HEK293 (cell line): ENCODE results near the gene TTR.

ENCODE experiments used
- CTCF ChIP-seq: fragments of 450-650 bp; formaldehyde crosslinking; IDR thresholded peaks from 2 replicates; pipeline ENCODE4 v1.5.1; 2016; ENCODE audit warnings: missing biosample characterization, missing genetic modification characterization
- EGR2 ChIP-seq: fragments of 450-650 bp; formaldehyde crosslinking; IDR thresholded peaks from 2 replicates; pipeline ENCODE4 v1.5.1; 2016; ENCODE audit warnings: low read depth, missing biosample characterization, missing genetic modification characterization
- PBX3 ChIP-seq: sonication (generic); formaldehyde crosslinking; IDR thresholded peaks from 2 replicates; pipeline ENCODE4 v1.8.1; 2022; ENCODE audit warnings: mild to moderate bottlenecking, moderate library complexity, missing genetic modification reagents
- TCF7L2 ChIP-seq: IDR thresholded peaks from 2 replicates; pipeline ENCODE4 v1.6.1; 2011; ENCODE audit warnings: low read depth, mild to moderate bottlenecking, inconsistent platforms, low read length, moderate library complexity, borderline replicate concordance
- ZNF121 ChIP-seq: fragments of 450-650 bp; formaldehyde crosslinking; IDR thresholded peaks from 2 replicates; pipeline ENCODE4 v1.5.1; 2016; ENCODE audit warnings: missing biosample characterization, missing genetic modification characterization
- ZNF138 ChIP-seq: fragments of 450-650 bp; formaldehyde crosslinking; IDR thresholded peaks from 2 replicates; pipeline ENCODE4 v1.5.1; 2016; ENCODE audit warnings: missing biosample characterization, missing genetic modification characterization, borderline replicate concordance
- ZNF274 ChIP-seq, 2 experiments: fragments of 200-500 bp in 1 of 2; fragments of 450-650 bp in 1 of 2; sonication (Bioruptor generic) in 1 of 2; formaldehyde crosslinking in 1 of 2; IDR thresholded peaks; 2 replicates each; pipeline versions ENCODE4 v1.5.1 to v1.6.1; 2014 to 2016; ENCODE audit warnings: borderline replicate concordance in 1 of 2, inconsistent platforms in 1 of 2, low read length in 1 of 2, missing biosample characterization in 1 of 2, missing genetic modification characterization in 1 of 2
- ZNF423 ChIP-seq: fragments of 450-650 bp; formaldehyde crosslinking; IDR thresholded peaks from 2 replicates; pipeline ENCODE4 v1.5.1; 2016; ENCODE audit warnings: missing biosample characterization, missing genetic modification characterization
- ZNF449 ChIP-seq: fragments of 450-650 bp; formaldehyde crosslinking; IDR thresholded peaks from 2 replicates; pipeline ENCODE4 v1.5.1; 2017; ENCODE audit warnings: missing biosample characterization, mild to moderate bottlenecking, missing genetic modification characterization, moderate library complexity
- ZNF501 ChIP-seq: fragments of 450-650 bp; formaldehyde crosslinking; IDR thresholded peaks from 2 replicates; pipeline ENCODE4 v1.5.1; 2016; ENCODE audit warnings: missing biosample characterization, missing genetic modification characterization
- ZNF610 ChIP-seq: fragments of 450-650 bp; formaldehyde crosslinking; IDR thresholded peaks from 2 replicates; pipeline ENCODE4 v1.5.1; 2016; ENCODE audit warnings: missing biosample characterization, missing genetic modification characterization, borderline replicate concordance
- ZSCAN16 ChIP-seq: fragments of 450-650 bp; formaldehyde crosslinking; IDR thresholded peaks from 2 replicates; pipeline ENCODE4 v1.5.1; 2016; ENCODE audit warnings: missing biosample characterization, missing genetic modification characterization

GRCh38 chr18:31630549-31630948, 38.9 kb downstream of the TTR start:
- TF ChIP-seq CTCF (no peak), ZNF449 (tag by site-specific recombination) (no peak), ZNF610 (no peak), ZSCAN16 (tag by site-specific recombination) (no peak), ZNF138 (tag by site-specific recombination) (no peak), ZNF274 (IDR thresholded peaks at IDR 0.05; ENCODE audit: low read length) (no peak), ZNF274 (tag by site-specific recombination; IDR thresholded peaks at IDR 0.05; ENCODE audit: borderline replicate concordance) (no peak), ZNF501 (tag by site-specific recombination) (no peak), ZNF423 (tag by site-specific recombination) (no peak), ZNF121 (tag by site-specific recombination) (no peak), TCF7L2 (no peak), PBX3 (CRISPR knock-in tag) (no peak), EGR2 (tag by site-specific recombination) (no peak)
